ENCODE results near the gene MINDY4B. TPM values are rescaled to one million over a fixed set of nuclear protein-coding genes. Genes with fewer than 3 reads are reported as not detected.

Gene MINDY4B
- total RNA-seq, 3 donors from 2014 or later (not counting 1 experiment from before 2014, with no cell fraction given): not detected

GRCh38 chr3:150828261-150828660 lies 77.0 kb downstream of the MINDY4B start:
- H3K9me3 ChIP-seq (ENCODE audit: control insufficient read depth, insufficient read depth, low read length): no peaks in the 10 kb centered on the region
- no peaks in the 10 kb centered on the region for H3K4me1 ChIP-seq (ENCODE audit: control insufficient read depth, insufficient read depth, low read length)
- intact Hi-C loops (cut with micrococcal nuclease): no loop called here
- no peaks in the 10 kb centered on the region for H3K36me3 Mint-ChIP-seq
- ATAC-seq: no peak
- H3K27ac Mint-ChIP-seq: no peak overlapping the region
- H3K27me3 Mint-ChIP-seq (ENCODE audit: low read depth in 2 of 2): peaks cover 0 to 16% of the 10 kb centered on the region in 2 donors
- no peak for DNase-seq
- no peaks in the 10 kb centered on the region for H3K4me1 Mint-ChIP-seq
- no peak for TF ChIP-seq CTCF (IDR thresholded peaks at IDR 0.05)
- H3K27me3 ChIP-seq (ENCODE audit: control insufficient read depth, insufficient read depth, low read length): no peaks in the 10 kb centered on the region
- H3K27ac ChIP-seq (ENCODE audit: low read length): no peak overlapping the region
- no peak overlapping the region for H3K4me3 ChIP-seq (ENCODE audit: low read length)
- H3K36me3 ChIP-seq (ENCODE audit: control insufficient read depth, insufficient read depth, low read length): no peaks in the 10 kb centered on the region
- no peaks in the 10 kb centered on the region for H3K9me3 Mint-ChIP-seq
- WGBS (ENCODE audit: insufficient coverage): 89% methylated on average over 1 of the region's 1 CpG
- H3K4me3 Mint-ChIP-seq: no peak overlapping the region

DNA sequence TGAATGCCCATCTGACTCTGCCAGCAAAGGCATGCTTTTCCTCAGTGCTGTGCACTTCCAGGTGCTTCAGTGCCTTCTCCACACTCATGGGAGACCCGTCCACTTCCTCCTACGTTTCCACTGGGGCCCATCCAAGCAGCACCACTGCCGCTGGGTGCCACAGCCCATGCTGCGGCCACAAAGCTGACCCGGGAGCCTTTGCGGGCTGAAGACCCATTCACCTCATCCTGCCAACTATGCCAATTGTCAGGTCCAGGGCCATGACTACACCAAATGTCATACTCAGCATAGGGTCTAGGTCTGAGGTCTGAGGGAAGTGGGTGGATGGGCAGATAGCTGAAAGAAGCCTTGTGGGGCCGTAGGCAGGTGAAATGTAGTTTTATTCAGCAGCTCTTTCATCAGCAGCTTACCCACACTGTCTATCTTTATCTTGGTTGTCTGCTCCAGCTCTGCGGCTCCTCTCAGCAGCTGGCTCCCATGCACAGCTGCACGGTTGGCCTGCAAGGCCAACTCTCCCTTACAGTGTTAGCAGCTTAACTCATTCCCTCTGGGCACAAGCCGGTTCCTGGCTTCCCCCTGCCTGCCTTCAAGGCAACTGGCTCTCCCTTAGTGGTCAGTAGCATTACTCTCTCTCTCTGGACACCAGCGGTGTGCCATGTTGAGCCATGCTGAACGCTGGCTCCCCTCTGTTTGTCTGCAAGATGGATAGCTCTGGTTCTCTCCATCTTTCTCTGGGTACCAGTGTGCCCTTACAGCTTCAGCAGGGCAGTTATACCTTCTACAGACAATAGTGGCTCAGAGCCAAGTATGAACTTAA lies 78.6 kb downstream of the MINDY4B start:
- Histone ChIP-seq H3K27ac (ENCODE audit: low read length) (no peak overlapping the region), H3K4me1 (ENCODE audit: control insufficient read depth, insufficient read depth, low read length) (no peaks in the 10 kb centered on the region), H3K9me3 (ENCODE audit: control insufficient read depth, insufficient read depth, low read length) (no peaks in the 10 kb centered on the region), H3K36me3 (ENCODE audit: control insufficient read depth, insufficient read depth, low read length) (no peaks in the 10 kb centered on the region), H3K27me3 (ENCODE audit: control insufficient read depth, insufficient read depth, low read length) (no peaks in the 10 kb centered on the region), H3K4me3 (ENCODE audit: low read length) (no peak overlapping the region)
- no peak for ATAC-seq
- 89% methylated on average over 12 of the region's 12 CpGs for WGBS (ENCODE audit: insufficient coverage)
- intact Hi-C loops (cut with micrococcal nuclease): no loop called here
- Mint-ChIP-seq H3K27ac (no peak overlapping the region), H3K4me3 (no peak overlapping the region), H3K9me3 (no peaks in the 10 kb centered on the region), H3K36me3 (no peaks in the 10 kb centered on the region), H3K27me3 (ENCODE audit: low read depth in 2 of 2) (peaks cover 0 to 16% of the 10 kb centered on the region in 2 donors), H3K4me1 (no peaks in the 10 kb centered on the region)
- no peak for TF ChIP-seq CTCF (IDR thresholded peaks at IDR 0.05)
- no peak for DNase-seq

DNA sequence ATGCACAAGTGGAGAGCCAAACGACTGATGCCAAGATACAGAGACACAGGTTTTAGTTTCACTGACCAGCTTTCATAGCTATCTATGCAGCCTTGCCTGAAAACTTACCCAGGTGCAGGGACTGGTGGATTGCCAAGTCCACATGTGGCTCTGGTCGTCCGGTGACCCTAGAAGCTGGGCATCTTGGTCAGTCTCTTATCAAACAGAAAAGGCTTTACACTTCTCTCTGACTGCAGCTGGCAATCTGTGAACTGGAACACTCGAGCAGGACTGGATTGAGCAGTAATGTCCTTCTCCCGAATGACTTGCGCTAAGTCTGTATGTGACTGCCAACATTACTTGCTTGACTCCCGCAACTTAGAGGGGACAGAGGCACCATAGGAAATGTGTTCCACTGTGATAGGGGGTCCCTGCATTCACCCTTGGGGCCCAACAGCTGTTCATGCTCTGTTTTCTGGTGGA lies 79.3 kb downstream of the MINDY4B start:
- no peaks in the 10 kb centered on the region for H3K36me3 ChIP-seq (ENCODE audit: control insufficient read depth, insufficient read depth, low read length)
- no peaks in the 10 kb centered on the region for H3K27me3 ChIP-seq (ENCODE audit: control insufficient read depth, insufficient read depth, low read length)
- intact Hi-C loops (cut with micrococcal nuclease): no loop called here
- no peak for ATAC-seq
- Mint-ChIP-seq H3K27ac (no peak overlapping the region), H3K36me3 (no peaks in the 10 kb centered on the region), H3K4me1 (no peaks in the 10 kb centered on the region), H3K9me3 (no peaks in the 10 kb centered on the region), H3K27me3 (ENCODE audit: low read depth in 2 of 2) (peaks cover 0 to 15% of the 10 kb centered on the region in 2 donors), H3K4me3 (no peak overlapping the region)
- TF ChIP-seq CTCF (IDR thresholded peaks at IDR 0.05): no peak
- H3K27ac ChIP-seq (ENCODE audit: low read length): no peak overlapping the region
- 84% methylated on average over 7 of the region's 7 CpGs for WGBS (ENCODE audit: insufficient coverage)
- no peaks in the 10 kb centered on the region for H3K9me3 ChIP-seq (ENCODE audit: control insufficient read depth, insufficient read depth, low read length)
- no peak overlapping the region for H3K4me3 ChIP-seq (ENCODE audit: low read length)
- DNase-seq: no peak
- no peaks in the 10 kb centered on the region for H3K4me1 ChIP-seq (ENCODE audit: control insufficient read depth, insufficient read depth, low read length)
